ENCODE measurements around the gene IL36A.

GRCh38 chr2:112985090-112985489 lies 20.2 kb upstream of the IL36A start:
- TF ChIP-seq CTCF (conservative IDR thresholded peaks at IDR 0.05; ENCODE audit: low read length) (no peak), EZH2phosphoT487 (IDR thresholded peaks at IDR 0.05; ENCODE audit: borderline replicate concordance, low read depth, low read length) (no peak)
